Measurements from ENCODE around the gene LCN10. TPM values are rescaled to one million over a fixed set of nuclear protein-coding genes. Genes with fewer than 3 reads are reported as not detected.
"Not testable (repeated sequence)": the region's sequence is repeated elsewhere in the genome, so short reads cannot be mapped to it uniquely, and the experiment has no call there.

Gene LCN10
- total and polyA plus RNA-seq, 2 experiments from 2014 or later = not detected

- Histone ChIP-seq H3K9ac (no peak overlapping the region), H3K27ac (no peak overlapping the region), H3K79me2 (ENCODE audit: insufficient read depth) (no peaks in the 10 kb centered on the region), H3K4me3 (no peak overlapping the region), H3K27me3 (replicated peaks; ENCODE audit: insufficient read depth) (no peaks in the 10 kb centered on the region), H3K4me1 (ENCODE audit: insufficient read depth) (no peaks in the 10 kb centered on the region), H4K20me1 (ENCODE audit: insufficient read depth) (no peaks in the 10 kb centered on the region), H3K9me2 (ENCODE audit: insufficient read depth) (no peaks in the 10 kb centered on the region), H3K36me3 (ENCODE audit: low read depth) (no peaks in the 10 kb centered on the region), H3K4me2 (ENCODE audit: unreplicated experiment) (no peak overlapping the region), H3F3A (ENCODE audit: insufficient read depth) (no peaks in the 10 kb centered on the region), H3K9me3 (ENCODE audit: low read depth) (no peaks in the 10 kb centered on the region), H2AFZ (no peak overlapping the region)
- in situ Hi-C loops (cut with MboI) = no loop called here
- 92 to 93% methylated on average over 17 to 18 of the region's 18 CpGs for WGBS, 2 experiments (ENCODE audit: low coverage in 1 of 2, low lambda C conversion rate in 2 of 2, missing lambda C conversion rate in 2 of 2)
- DNase-seq = no peak
- TF ChIP-seq EZH2phosphoT487 (IDR thresholded peaks at IDR 0.05; ENCODE audit: insufficient read depth, low read depth) = no peak
- TF ChIP-seq EZH2 (IDR thresholded peaks at IDR 0.05; ENCODE audit: insufficient read depth, poor library complexity, severe bottlenecking) = no peak
Observed at GRCh38 chr9:136756836-136757235, 14.1 kb upstream of the LCN10 start.

GRCh38 chr9:136756134-136756438 is 13.3 kb upstream of the LCN10 start:
- Histone ChIP-seq H3K9me3 (ENCODE audit: low read depth) (no peaks in the 10 kb centered on the region), H3K27ac (no peak overlapping the region), H3K27me3 (replicated peaks; ENCODE audit: insufficient read depth) (no peaks in the 10 kb centered on the region), H3F3A (ENCODE audit: insufficient read depth) (0 out of 2 replicates have a peak, but pooled peaks cover 3% of the 10 kb centered on the region), H3K9ac (no peak overlapping the region), H3K9me2 (ENCODE audit: insufficient read depth) (no peaks in the 10 kb centered on the region), H3K4me2 (ENCODE audit: unreplicated experiment) (no peak overlapping the region), H3K36me3 (ENCODE audit: low read depth) (no peaks in the 10 kb centered on the region), H2AFZ (no peak overlapping the region), H4K20me1 (ENCODE audit: insufficient read depth) (no peaks in the 10 kb centered on the region), H3K79me2 (ENCODE audit: insufficient read depth) (no peaks in the 10 kb centered on the region), H3K4me3 (no peak overlapping the region), H3K4me1 (ENCODE audit: insufficient read depth) (no peaks in the 10 kb centered on the region)
- TF ChIP-seq EZH2phosphoT487 (IDR thresholded peaks at IDR 0.05; ENCODE audit: insufficient read depth, low read depth) (no peak), EZH2 (IDR thresholded peaks at IDR 0.05; ENCODE audit: insufficient read depth, poor library complexity, severe bottlenecking) (no peak)
- in situ Hi-C loops (cut with MboI) = no loop called here
- no peak for DNase-seq
- 88 to 99% methylated on average over 2 to 4 of the region's 4 CpGs for WGBS, 2 experiments (ENCODE audit: low coverage in 1 of 2, low lambda C conversion rate in 2 of 2, missing lambda C conversion rate in 2 of 2)

GRCh38 chr9:136755302-136756133 is 12.8 kb upstream of the LCN10 start:
- in situ Hi-C loops (cut with MboI) = not testable (repeated sequence)

DNA sequence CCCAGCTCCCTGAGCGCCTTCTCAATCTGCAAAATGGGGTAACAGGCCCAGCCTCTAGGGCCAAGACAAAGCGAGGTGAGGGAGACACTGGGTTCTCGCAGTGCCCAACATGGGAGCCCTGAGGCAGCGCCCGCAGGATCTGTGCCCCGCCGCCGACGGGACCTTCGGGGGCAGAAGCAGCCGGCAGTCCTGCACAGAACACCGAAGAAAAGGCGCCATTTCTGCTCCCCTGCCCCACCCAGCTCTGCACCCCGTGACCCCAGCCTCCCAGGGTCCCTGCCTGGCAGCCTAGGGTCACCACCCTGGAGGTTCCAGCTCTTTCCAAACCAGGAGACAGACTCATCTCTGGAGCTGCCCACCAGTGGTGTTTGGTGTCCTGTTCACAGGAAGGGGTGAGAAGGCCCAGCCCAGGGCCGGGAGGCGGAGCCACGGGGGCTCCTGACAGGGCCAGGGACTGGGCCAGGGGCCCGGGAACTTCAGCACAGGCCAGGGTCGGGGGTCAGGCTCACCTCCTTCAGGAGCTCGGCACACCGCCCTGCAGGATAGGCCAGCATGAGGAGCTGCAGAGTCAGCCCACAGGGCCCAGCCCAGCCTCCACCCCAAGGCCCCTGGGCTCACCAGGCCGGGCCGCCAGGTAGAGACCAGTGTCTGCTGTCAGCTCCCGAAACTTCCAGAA is 12.0 kb upstream of the LCN10 start:
- H3K27me3 ChIP-seq (replicated peaks; ENCODE audit: insufficient read depth) = no peaks in the 10 kb centered on the region
- H3K4me2 ChIP-seq (ENCODE audit: unreplicated experiment) = no peak overlapping the region
- no peaks in the 10 kb centered on the region for H4K20me1 ChIP-seq (ENCODE audit: insufficient read depth)
- no peaks in the 10 kb centered on the region for H3K79me2 ChIP-seq (ENCODE audit: insufficient read depth)
- H3K4me3 ChIP-seq = no peak overlapping the region
- H3K4me1 ChIP-seq (ENCODE audit: insufficient read depth) = no peaks in the 10 kb centered on the region
- no peak for DNase-seq
- no peak overlapping the region for H3K9ac ChIP-seq
- no peaks in the 10 kb centered on the region for H3K9me3 ChIP-seq (ENCODE audit: low read depth)
- H3K36me3 ChIP-seq (ENCODE audit: low read depth) = no peaks in the 10 kb centered on the region
- in situ Hi-C loops (cut with MboI) = no loop called here
- TF ChIP-seq EZH2phosphoT487 (IDR thresholded peaks at IDR 0.05; ENCODE audit: insufficient read depth, low read depth) (no peak), EZH2 (IDR thresholded peaks at IDR 0.05; ENCODE audit: insufficient read depth, poor library complexity, severe bottlenecking) (no peak)
- 61 to 75% methylated on average over 14 to 22 of the region's 24 CpGs for whole genome bisulfite sequencing, 2 experiments (ENCODE audit: low coverage in 1 of 2, low lambda C conversion rate in 2 of 2, missing lambda C conversion rate in 2 of 2)
- peaks cover 10% of the 10 kb centered on the region for H3F3A ChIP-seq (ENCODE audit: insufficient read depth)
- no peak overlapping the region for H2AFZ ChIP-seq
- no peaks in the 10 kb centered on the region for H3K9me2 ChIP-seq (ENCODE audit: insufficient read depth)
- no peak overlapping the region for H3K27ac ChIP-seq

More at GRCh38 chr9:136755302-136756133, 12.8 kb upstream of the LCN10 start:
- 80 to 88% methylated on average over 18 to 22 of the region's 22 CpGs for WGBS, 2 experiments (ENCODE audit: low coverage in 1 of 2, low lambda C conversion rate in 2 of 2, missing lambda C conversion rate in 2 of 2)
- H3K4me3 ChIP-seq; H3K4me2 ChIP-seq (ENCODE audit: unreplicated experiment); H3K36me3 ChIP-seq (ENCODE audit: low read depth); H3K4me1 ChIP-seq (ENCODE audit: insufficient read depth); H3K9me3 ChIP-seq (ENCODE audit: low read depth); H3K9me2 ChIP-seq (ENCODE audit: insufficient read depth); H3K9ac ChIP-seq; H2AFZ ChIP-seq; H3K79me2 ChIP-seq (ENCODE audit: insufficient read depth); H3K27ac ChIP-seq; H4K20me1 ChIP-seq (ENCODE audit: insufficient read depth); H3K27me3 ChIP-seq (replicated peaks; ENCODE audit: insufficient read depth); H3F3A ChIP-seq (ENCODE audit: insufficient read depth); DNase-seq: not testable (repeated sequence)
